HPDE6-E6E7 (cell line): ENCODE measurements around the gene CACNA2D1.

Experiments
- DNase-seq: peaks from one replicate; pipeline ENCODE4 v3.0.0; 2011; ENCODE audit warnings: missing footprints; ENCODE audit errors: extremely low spot score

Gene CACNA2D1

GRCh38 chr7:82286096-82286797 is 157.3 kb downstream of the CACNA2D1 start:
- no peak for DNase-seq

GRCh38 chr7:82284936-82285519 is 158.5 kb downstream of the CACNA2D1 start:
- DNase-seq = no peak

- no peak for DNase-seq
These were observed 168.2 kb downstream of the CACNA2D1 start for GRCh38 chr7:82275342-82275741.

- DNase-seq = no peak
These were observed 168.9 kb downstream of the CACNA2D1 start for GRCh38 chr7:82274681-82275080.

DNA sequence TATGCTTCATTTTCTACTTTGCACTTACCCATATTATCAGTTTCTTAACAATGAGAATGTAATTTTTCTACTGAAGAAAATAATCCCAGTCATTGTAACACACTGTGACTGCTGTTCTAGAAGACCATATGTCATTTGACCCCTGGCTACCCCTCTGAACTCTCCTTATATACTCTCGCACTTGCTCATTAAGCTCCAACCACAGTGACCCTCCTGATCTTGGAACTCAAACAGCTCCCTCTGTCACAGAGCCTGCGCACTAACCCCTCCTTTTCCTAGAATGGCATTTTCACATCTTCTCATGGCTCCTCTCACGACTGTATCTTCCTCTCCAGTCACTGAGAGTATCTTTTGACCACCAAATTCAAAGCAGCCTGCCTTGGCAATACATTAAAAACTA is 169.7 kb downstream of the CACNA2D1 start:
- DNase-seq = no peak

DNA sequence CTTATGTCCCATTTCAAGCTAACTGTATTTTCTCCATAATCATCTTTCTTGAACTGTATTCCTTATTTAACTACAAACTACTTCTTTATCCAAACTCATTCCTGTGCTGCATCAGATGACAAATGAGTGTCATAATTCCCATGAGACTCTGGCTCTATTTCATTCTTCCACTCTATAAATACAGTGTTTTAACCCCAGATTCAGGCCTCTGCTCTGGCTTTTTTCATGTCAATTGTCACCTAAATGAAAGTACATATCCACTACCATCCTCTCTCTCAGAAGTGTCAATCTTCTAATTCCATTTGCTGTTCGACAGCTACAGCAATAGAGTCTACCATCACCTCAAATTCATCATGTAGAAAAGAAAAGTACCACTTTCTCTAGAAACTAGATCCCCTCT is 172.7 kb downstream of the CACNA2D1 start:
- no peak for DNase-seq

GRCh38 chr7:82268632-82269031 is 174.9 kb downstream of the CACNA2D1 start:
- DNase-seq = no peak

- no peak for DNase-seq
These were observed 177.5 kb downstream of the CACNA2D1 start for GRCh38 chr7:82266081-82266480.

DNA sequence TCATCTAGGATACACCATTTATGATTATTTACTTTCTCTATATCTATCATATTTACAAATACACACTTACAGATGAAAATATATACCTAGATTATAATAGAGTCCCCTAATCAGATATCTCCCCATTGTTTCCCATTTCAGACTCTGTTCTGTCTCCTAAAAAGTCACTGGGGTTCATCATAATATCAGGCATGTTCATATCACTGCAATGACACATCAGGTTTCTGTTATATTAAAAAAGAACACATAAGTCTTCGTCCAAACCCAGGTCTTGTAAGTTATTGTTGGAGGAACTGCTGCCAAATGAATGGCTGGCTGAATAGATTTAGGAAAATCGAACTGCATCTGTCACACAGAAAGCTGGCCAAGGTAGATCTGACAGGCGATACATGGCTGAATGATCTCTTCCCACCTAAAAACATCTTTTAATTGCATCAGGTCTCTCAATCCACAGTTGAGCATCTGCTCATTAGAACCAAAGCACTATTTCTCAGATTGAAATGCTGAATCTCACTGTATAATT is 178.7 kb downstream of the CACNA2D1 start:
- no peak for DNase-seq

DNA sequence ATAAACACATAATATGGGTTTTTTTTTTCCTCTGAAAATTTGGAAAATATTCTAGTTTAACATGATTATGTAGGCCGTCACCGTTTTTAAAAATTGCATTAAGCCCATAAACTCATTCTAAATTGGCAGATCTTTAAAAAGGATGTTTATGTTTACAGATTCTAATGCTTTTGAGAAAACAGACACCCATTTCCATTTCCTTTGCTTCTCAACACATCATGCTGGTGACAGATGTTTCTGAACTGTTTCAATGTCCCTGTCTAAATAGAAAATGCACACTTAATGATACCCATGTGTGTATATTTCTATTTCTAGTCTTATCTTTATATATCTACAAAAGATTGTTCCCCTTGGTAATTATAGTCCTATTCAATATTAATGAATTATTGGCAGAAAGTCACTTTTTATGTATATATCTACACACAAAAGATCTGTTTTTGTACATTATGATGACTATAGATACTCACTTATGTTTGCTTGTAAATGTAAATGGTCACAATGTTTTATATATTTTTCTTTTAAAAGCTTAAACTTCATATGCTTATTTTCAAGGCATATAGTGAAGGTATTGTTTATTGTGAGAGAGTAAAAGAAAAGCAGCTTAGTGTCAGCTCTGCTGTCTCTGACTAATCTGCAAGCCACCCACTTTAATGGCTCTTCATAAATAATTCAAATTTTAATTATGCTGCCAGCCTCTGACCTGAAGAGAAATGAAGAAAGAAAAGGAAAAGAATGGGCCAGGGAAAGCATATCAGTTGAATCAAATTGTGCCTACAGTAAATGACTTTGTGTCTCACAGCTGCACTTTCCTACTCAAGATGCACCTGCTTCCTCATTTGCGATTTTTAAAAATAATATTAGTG is 179.4 kb downstream of the CACNA2D1 start:
- DNase-seq = no peak

- DNase-seq = no peak
These were observed 185.4 kb downstream of the CACNA2D1 start for GRCh38 chr7:82258181-82258580.

DNA sequence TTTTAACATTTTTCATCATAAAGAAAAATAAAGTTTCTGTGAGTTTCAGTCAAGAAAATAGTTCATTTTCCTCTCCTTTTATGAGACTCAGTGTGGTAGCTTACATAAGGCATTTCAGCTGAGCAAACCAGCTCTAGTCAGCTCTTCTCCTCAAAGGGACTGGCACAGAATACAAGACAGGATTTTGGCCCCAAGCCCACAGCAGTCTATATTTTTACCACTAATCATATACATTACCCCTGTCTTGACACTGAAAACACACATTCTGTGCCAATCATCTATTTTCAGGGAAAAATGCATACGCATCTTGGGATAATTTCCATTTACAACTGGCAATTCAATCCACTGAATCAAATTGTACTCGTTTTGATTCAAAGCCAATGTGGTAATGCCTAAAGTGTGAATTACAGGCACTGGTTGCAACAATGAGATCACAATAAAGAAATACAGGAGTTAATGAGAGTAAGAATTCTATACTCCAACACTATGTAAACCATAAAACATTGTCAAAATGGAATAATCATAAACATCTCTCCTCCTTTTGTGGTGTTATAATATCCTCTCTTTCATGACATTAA is 186.4 kb downstream of the CACNA2D1 start:
- DNase-seq = no peak

GRCh38 chr7:82255706-82256105 is 187.9 kb downstream of the CACNA2D1 start:
- DNase-seq = no peak

- DNase-seq = no peak
These were observed 193.0 kb downstream of the CACNA2D1 start for GRCh38 chr7:82250598-82250997.

- DNase-seq = no peak
These were observed 193.6 kb downstream of the CACNA2D1 start for GRCh38 chr7:82249979-82250378.

- peak; percentile 6 for DNase-seq
These were observed 195.7 kb downstream of the CACNA2D1 start for GRCh38 chr7:82247814-82248433.

DNA sequence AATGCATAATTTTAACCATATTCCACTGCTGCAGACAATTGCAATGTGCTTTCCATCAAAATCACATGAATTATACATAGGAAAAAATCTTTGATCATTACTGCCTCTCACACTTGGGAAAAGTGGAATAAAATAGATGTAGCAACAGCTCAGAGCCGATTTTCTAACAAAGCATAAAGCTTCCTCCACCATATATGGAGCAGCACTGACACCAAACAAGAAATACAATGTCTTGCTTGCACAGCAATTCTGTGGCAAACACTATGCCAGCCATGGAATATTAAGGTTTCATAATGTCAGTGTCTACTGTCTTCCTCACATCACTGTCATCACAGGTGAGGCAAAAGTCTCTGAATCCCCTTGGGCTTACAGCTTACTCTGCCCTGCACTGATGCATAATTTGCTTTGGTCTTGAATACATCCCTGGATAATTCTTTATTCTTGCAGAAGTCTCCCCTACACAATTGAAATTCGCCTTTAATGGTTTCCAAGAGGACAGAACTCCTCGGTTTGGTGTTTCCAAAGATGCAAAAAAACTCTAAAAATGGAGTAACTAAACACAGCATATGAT is 198.5 kb downstream of the CACNA2D1 start:
- no peak for DNase-seq

- no peak for DNase-seq
These were observed 202.2 kb downstream of the CACNA2D1 start for GRCh38 chr7:82241356-82241755.

GRCh38 chr7:82235713-82236112 is 207.9 kb downstream of the CACNA2D1 start:
- DNase-seq = no peak

DNA sequence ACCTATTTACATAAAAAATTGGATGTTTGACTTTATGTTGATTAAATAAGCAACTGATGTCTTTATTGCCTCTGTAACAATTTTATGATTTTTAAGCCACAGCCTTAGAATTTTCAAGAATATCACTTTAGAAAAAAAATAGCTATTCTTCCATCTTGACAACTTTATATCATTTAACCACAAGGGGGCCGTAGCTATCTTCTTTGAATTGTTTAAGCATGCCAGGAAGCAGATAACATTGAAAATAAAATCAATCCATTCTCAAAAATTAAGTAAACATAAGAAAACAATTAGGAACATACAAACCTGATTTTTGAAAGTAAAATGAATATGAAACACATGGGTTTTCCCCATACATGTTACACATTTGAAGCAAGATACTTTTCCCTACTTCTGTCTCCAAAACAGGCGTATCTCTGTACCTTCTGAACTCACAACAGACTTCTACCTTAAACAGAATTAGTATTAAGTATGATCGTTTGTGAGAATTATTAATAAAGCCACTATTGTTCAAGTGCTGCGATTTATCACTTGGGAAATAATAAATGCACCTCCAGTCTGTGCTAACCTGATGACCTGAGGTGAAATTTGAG is 209.0 kb downstream of the CACNA2D1 start:
- no peak for DNase-seq
